Left lung (tissue), 10 donors: ENCODE measurements around the gene PGLYRP2. TPM values are rescaled to one million over a fixed set of nuclear protein-coding genes. Genes with fewer than 3 reads are reported as not detected.
A peak's percentile ranks its signal among the peaks of the same experiment; 100 is the strongest.

ENCODE experiments used
- ATAC-seq: fragments of 200-7000 bp; cut with Tn5 transposase; one replicate; pipeline ENCODE4 v1.9.1; 2020; ENCODE audit warnings: moderate library complexity
- DNase-seq, 4 donors: peaks; one replicate each; pipeline ENCODE4 v3.0.0-alpha.2; 2013 to 2020
- H3K27ac ChIP-seq, 2 donors: fragments of 200-600 bp; sonication (generic) in 1 of 2; one replicate each; pipeline versions ENCODE4 v1.5.0 to v1.8.0; 2020 to 2021
- H3K27me3 ChIP-seq, 2 donors: fragments of 200-600 bp; sonication (generic) in 1 of 2; one replicate each; pipeline versions ENCODE4 v1.5.0 to v1.8.0; 2020 to 2021
- H3K36me3 ChIP-seq, 2 donors: fragments of 200-600 bp; sonication (generic) in 1 of 2; one replicate each; pipeline versions ENCODE4 v1.5.0 to v1.8.0; 2020 to 2021
- H3K4me1 ChIP-seq, 2 donors: fragments of 200-600 bp; one replicate each; pipeline ENCODE4 v1.8.0; 2021
- H3K4me3 ChIP-seq, 2 donors: fragments of 200-600 bp; sonication (generic) in 1 of 2; one replicate each; pipeline versions ENCODE4 v1.5.0 to v1.8.0; 2020 to 2021; ENCODE audit warnings: mild to moderate bottlenecking in 1 of 2
- H3K9me3 ChIP-seq, 2 donors: fragments of 200-600 bp; sonication (generic) in 1 of 2; one replicate each; pipeline versions ENCODE4 v1.5.0 to v1.8.0; 2020 to 2021
- CTCF ChIP-seq, 2 donors: fragments of 200-600 bp; sonication (generic) in 1 of 2; IDR thresholded peaks; one replicate each; pipeline versions ENCODE4 v1.5.0 to v1.8.0; 2021; ENCODE audit warnings: antibody characterized with exemption in 2 of 2
- intact Hi-C, 2 donors: fragments of 100-400 bp; cut with DNase I; formaldehyde crosslinking; loops; one replicate each; pipeline versions ENCODE4 v1.11.2 to v1.14.2; 2022
- polyA plus RNA-seq, 6 donors: library from polyadenylated mRNA; unstranded; fragments of 120-200 nt; gene quantifications; one replicate each; pipeline ENCODE4 v1.2.1, GENCODE V29; 2013; ENCODE audit not compliant: insufficient read length in 6 of 6
- total RNA-seq, 2 donors: library from RNA; stranded (reverse); fragmentation: NEBNext Ultra II Directional; extraction: Animal tissue kit (Norgen Biotek cat#: 25700); gene quantifications; one replicate each; pipeline ENCODE4 v1.2.1, GENCODE V29; 2021
- donor health status: DM: no; HTN: yes; CAD: no.
- donor health status: DM: no; HTN: no; CAD: no.

PGLYRP2 gene
- total and polyA plus RNA-seq, 8 donors, result not detected

- no peak for TF ChIP-seq CTCF (IDR thresholded peaks at IDR 0.05)
- ATAC-seq, result peak; percentile 43
- H3K27ac ChIP-seq, result no peak overlapping the region
- H3K4me1 ChIP-seq, result peaks cover 6 to 11% of the 10 kb centered on the region in 2 donors
- peaks cover 0 to 56% of the 10 kb centered on the region in 2 donors for H3K36me3 ChIP-seq
- H3K27me3 ChIP-seq, result peaks cover 11 to 37% of the 10 kb centered on the region in 2 donors
- intact Hi-C loops, result no loop called here
- peak overlapping the region; percentile 29 for H3K4me3 ChIP-seq
- no peaks in the 10 kb centered on the region for H3K9me3 ChIP-seq
- peak in 1 of 4 donors; percentile 80 for DNase-seq
These were observed 26.2 kb downstream of the PGLYRP2 start for GRCh38 chr19:15453091-15453578.

GRCh38 chr19:15452111-15453047, 26.9 kb downstream of the PGLYRP2 start:
- DNase-seq, result peak; percentile 56 to 86 (median 80)
- ATAC-seq, result peak; percentile 74
- Histone ChIP-seq H3K4me1 (peaks cover 6 to 11% of the 10 kb centered on the region in 2 donors), H3K9me3 (no peaks in the 10 kb centered on the region), H3K4me3 (peak overlapping the region; percentile 29), H3K36me3 (peaks cover 0 to 49% of the 10 kb centered on the region in 2 donors), H3K27ac (no peak overlapping the region), H3K27me3 (peaks cover 4 to 29% of the 10 kb centered on the region in 2 donors)
- no peak for TF ChIP-seq CTCF (IDR thresholded peaks at IDR 0.05)
- intact Hi-C loops, result no loop called here

GRCh38 chr19:15450528-15450890, 28.8 kb downstream of the PGLYRP2 start:
- H3K4me1 ChIP-seq, result peaks cover 6% of the 10 kb centered on the region in 2 donors
- TF ChIP-seq CTCF (IDR thresholded peaks at IDR 0.05), result no peak
- peaks cover 0 to 31% of the 10 kb centered on the region in 2 donors for H3K36me3 ChIP-seq
- DNase-seq (no peak), ATAC-seq (no peak)
- intact Hi-C loops, result no loop called here
- H3K27ac ChIP-seq, result peak overlapping the region in 1 of 2 donors; percentile 84
- H3K9me3 ChIP-seq, result no peaks in the 10 kb centered on the region
- no peak overlapping the region for H3K4me3 ChIP-seq
- peaks cover 0 to 10% of the 10 kb centered on the region in 2 donors for H3K27me3 ChIP-seq

- Histone ChIP-seq H3K9me3 (no peaks in the 10 kb centered on the region), H3K4me1 (peaks cover 6% of the 10 kb centered on the region in 2 donors), H3K36me3 (peaks cover 0 to 25% of the 10 kb centered on the region in 2 donors), H3K27me3 (peaks cover 0 to 4% of the 10 kb centered on the region in 2 donors), H3K27ac (peak within 1 kb of the TSS in 1 of 2 donors; percentile 84), H3K4me3 (peak within 1 kb of the TSS; percentile 54 to 60)
- no peak for TF ChIP-seq CTCF (IDR thresholded peaks at IDR 0.05)
- ATAC-seq, result peak; percentile 36
- intact Hi-C loops, result no loop called here
- peak; percentile 61 to 94 (median 77) for DNase-seq
These were observed 29.4 kb downstream of the PGLYRP2 start, which contains the start of gene WIZ for GRCh38 chr19:15449620-15450527. WIZ (minus strand) TSS chr19:15449956; CDS start chr19:15448307, 1,649 bp downstream.
